Heart right ventricle (tissue), 16 donors: Measurements from ENCODE around the gene CYP2B6. TPM values are rescaled to one million over a fixed set of nuclear protein-coding genes. Genes with fewer than 3 reads are reported as not detected.
"Not testable (repeated sequence)": the region's sequence is repeated elsewhere in the genome, so short reads cannot be mapped to it uniquely, and the experiment has no call there.

ENCODE experiments used
- ATAC-seq, 8 donors: fragments of 200-7000 bp; cut with Tn5 transposase; one replicate each; pipeline ENCODE4 v1.9.1; 2020; ENCODE audit warnings: mild to moderate bottlenecking in 8 of 8, moderate library complexity in 8 of 8, moderate number of reproducible peaks in 1 of 8
- DNase-seq, 2 donors: peaks; one replicate each; pipeline ENCODE4 v3.0.0-alpha.2; 2020
- H3K27ac ChIP-seq, 10 donors: fragments of 200-600 bp; sonication (generic) in 2 of 10; one replicate each; pipeline versions ENCODE4 v1.5.0 to v1.8.0; 2020 to 2022; ENCODE audit warnings: mild to moderate bottlenecking in 3 of 10
- H3K27me3 ChIP-seq, 7 donors: fragments of 200-600 bp; one replicate each; pipeline ENCODE4 v1.8.0; 2021 to 2022; ENCODE audit warnings: mild to moderate bottlenecking in 2 of 7
- H3K36me3 ChIP-seq, 9 donors: fragments of 200-600 bp; sonication (generic) in 1 of 9; one replicate each; pipeline versions ENCODE4 v1.5.0 to v1.8.0; 2020 to 2022; ENCODE audit warnings: mild to moderate bottlenecking in 2 of 9
- H3K4me1 ChIP-seq, 9 donors: fragments of 200-600 bp; sonication (generic) in 1 of 9; one replicate each; pipeline versions ENCODE4 v1.5.0 to v1.8.0; 2020 to 2022; ENCODE audit warnings: mild to moderate bottlenecking in 4 of 9
- H3K4me3 ChIP-seq, 10 donors: fragments of 200-600 bp; sonication (generic) in 2 of 10; one replicate each; pipeline versions ENCODE4 v1.5.0 to v1.8.0; 2020 to 2022; ENCODE audit warnings: mild to moderate bottlenecking in 7 of 10, moderate library complexity in 2 of 10
- H3K9me3 ChIP-seq, 11 donors: fragments of 200-600 bp in 10 of 11; sonication (generic) in 2 of 11; one replicate each; pipeline versions ENCODE4 v1.5.0 to v1.8.0; 2013 to 2022; ENCODE audit warnings: mild to moderate bottlenecking in 2 of 11, control low read depth in 1 of 11, moderate library complexity in 1 of 11
- WGBS, 2 donors: extraction: QIAGEN DNeasy Blood & Tissue Kit; methylation state at CpG; one replicate each; pipeline ENCODE4 v1.1.7; 2013; ENCODE audit warnings: inconsistent platforms in 1 of 2; 5-methylcytosine and 5-hydroxymethylcytosine counted together
- intact Hi-C, 10 donors: fragments of 100-400 bp; cut with DNase I; formaldehyde crosslinking; loops; one replicate each; pipeline versions ENCODE4 v1.11.1 to v1.14.2; 2022
- polyA plus RNA-seq, 2 donors: library from polyadenylated mRNA; stranded (reverse); fragments of 200-250 nt; gene quantifications; one replicate each; pipeline ENCODE4 v1.2.3, GENCODE V29; 2013
- total RNA-seq, 10 donors: library from RNA; stranded (reverse); fragmentation: NEBNext Ultra II Directional in 3 of 10; extraction: Animal tissue kit (Norgen Biotek cat#: 25700) in 3 of 10; gene quantifications; one replicate each; pipeline versions ENCODE4 v1.2.1 to v1.2.4, GENCODE V29; 2021 to 2023
- TF ChIP-seq, protein P1 (sequence below), 9 donors: fragments of 200-600 bp; sonication (generic) in 2 of 9; IDR thresholded peaks; one replicate each; pipeline versions ENCODE4 v1.5.0 to v1.8.0; 2021 to 2022; ENCODE audit warnings: antibody characterized with exemption in 9 of 9, mild to moderate bottlenecking in 5 of 9, moderate library complexity in 1 of 9
- donor health status: Arrhythmogenic right ventricular cardiomyopathy.
- donor health status: ischemic (EF 13 %, LVEDD 7.1; RV severe dilation, severe dysfunction).
- donor health status: healthy with polysubstance abuse.
- donor health status: DM: no; HTN: yes; CAD: no.
- donor health status: DM: no; HTN: no; CAD: no.
- donor health status: ischemic (EF 25% LVEDD 6.9; RV normal size, moderate dysfunction).
- donor health status: ischemic (EF 25% LVEDD 5.7; RV mildly dilated, moderate dysfunction).
- donor health status: healthy.
- donor health status: DM: yes; HTN: yes; CAD: no.
- donor health status: Ischemic cardiomyopathy.
- donor health status: ischemic (EF 35%, LVEDD 5.7; RV mildly dilated, moderate dysfunction).
- donor health status: nonischemic (EF 11% LVEDD 7.7; RV severe dilation, severe dysfunction).
- donor health status: DM: yes; HTN: yes; CAD: no.
- donor health status: PGD.
- donor health status: ischemic (EF 29% LVEDD 5.4; RV normal size, mild dysfunction).
- donor health status: nonischemic (EF 23%, LVEDD 6.1; RV moderate dilation, normal function).

CYP2B6 gene
- total and polyA plus RNA-seq, 12 donors: not detected

GRCh38 chr19:40981591-40981990 is 9.5 kb upstream of the CYP2B6 start:
- Histone ChIP-seq H3K4me3 (no peak overlapping the region), H3K9me3 (no peaks in the 10 kb centered on the region), H3K36me3 (no peaks in the 10 kb centered on the region), H3K27me3 (peaks cover 0 to 39% (median 21%) of the 10 kb centered on the region in 7 donors), H3K4me1 (no peaks in the 10 kb centered on the region), H3K27ac (no peak overlapping the region)
- DNase-seq (no peak), ATAC-seq (no peak)
- intact Hi-C loops: no loop called here
- TF ChIP-seq, protein P1, sequence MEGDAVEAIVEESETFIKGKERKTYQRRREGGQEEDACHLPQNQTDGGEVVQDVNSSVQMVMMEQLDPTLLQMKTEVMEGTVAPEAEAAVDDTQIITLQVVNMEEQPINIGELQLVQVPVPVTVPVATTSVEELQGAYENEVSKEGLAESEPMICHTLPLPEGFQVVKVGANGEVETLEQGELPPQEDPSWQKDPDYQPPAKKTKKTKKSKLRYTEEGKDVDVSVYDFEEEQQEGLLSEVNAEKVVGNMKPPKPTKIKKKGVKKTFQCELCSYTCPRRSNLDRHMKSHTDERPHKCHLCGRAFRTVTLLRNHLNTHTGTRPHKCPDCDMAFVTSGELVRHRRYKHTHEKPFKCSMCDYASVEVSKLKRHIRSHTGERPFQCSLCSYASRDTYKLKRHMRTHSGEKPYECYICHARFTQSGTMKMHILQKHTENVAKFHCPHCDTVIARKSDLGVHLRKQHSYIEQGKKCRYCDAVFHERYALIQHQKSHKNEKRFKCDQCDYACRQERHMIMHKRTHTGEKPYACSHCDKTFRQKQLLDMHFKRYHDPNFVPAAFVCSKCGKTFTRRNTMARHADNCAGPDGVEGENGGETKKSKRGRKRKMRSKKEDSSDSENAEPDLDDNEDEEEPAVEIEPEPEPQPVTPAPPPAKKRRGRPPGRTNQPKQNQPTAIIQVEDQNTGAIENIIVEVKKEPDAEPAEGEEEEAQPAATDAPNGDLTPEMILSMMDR (IDR thresholded peaks at IDR 0.05): no peak
- 36 to 40% methylated on average over 4 of the region's 4 CpGs for WGBS, 2 donors

- Histone ChIP-seq H3K9me3 (peaks cover 0 to 2% (median 0%) of the 10 kb centered on the region in 11 donors), H3K4me3 (no peak overlapping the region), H3K36me3 (no peaks in the 10 kb centered on the region), H3K27ac (no peak overlapping the region), H3K4me1 (no peaks in the 10 kb centered on the region), H3K27me3 (peaks cover 0 to 39% (median 21%) of the 10 kb centered on the region in 7 donors)
- ATAC-seq: no peak
- WGBS, 2 donors: 13 to 17% methylated on average over 3 of the region's 3 CpGs
- DNase-seq: no peak
- TF ChIP-seq, protein P1 (IDR thresholded peaks at IDR 0.05): no peak
- intact Hi-C loops: no loop called here
Observed at GRCh38 chr19:40982594-40983101, 8.4 kb upstream of the CYP2B6 start.

DNA sequence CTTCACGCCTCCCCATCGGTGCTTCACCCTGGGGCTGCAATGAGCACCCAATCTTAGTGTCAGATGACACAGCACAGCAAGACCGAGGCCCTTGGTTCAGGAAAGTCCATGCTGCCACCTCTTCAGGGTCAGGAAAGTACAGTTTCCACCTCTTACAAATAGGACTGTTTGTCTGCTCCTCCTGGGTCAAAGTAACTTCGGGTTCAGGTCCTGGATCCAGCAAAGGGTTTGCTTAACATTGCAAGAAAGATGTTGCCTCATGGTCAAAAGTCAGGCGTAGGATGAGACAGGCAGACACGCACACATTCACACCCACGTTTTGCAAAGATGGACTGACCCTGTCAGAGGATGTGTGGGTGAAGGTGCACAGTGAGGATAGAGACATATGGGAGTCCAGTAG is 1.6 kb upstream of the CYP2B6 start:
- Histone ChIP-seq H3K27ac (no peak overlapping the region), H3K36me3 (no peaks in the 10 kb centered on the region), H3K27me3 (peaks cover 0 to 6% (median 0%) of the 10 kb centered on the region in 7 donors), H3K4me1 (no peaks in the 10 kb centered on the region), H3K4me3 (no peak overlapping the region), H3K9me3 (peaks cover 0 to 12% (median 0%) of the 10 kb centered on the region in 11 donors)
- ATAC-seq (no peak), DNase-seq (no peak)
- 80% methylated on average over 7 of the region's 7 CpGs for WGBS, 2 donors
- TF ChIP-seq, protein P1 (IDR thresholded peaks at IDR 0.05): no peak
- intact Hi-C loops: no loop called here

- no peak for DNase-seq
- Histone ChIP-seq H3K4me1 (no peaks in the 10 kb centered on the region), H3K36me3 (no peaks in the 10 kb centered on the region), H3K4me3 (no peak overlapping the region), H3K27ac (no peak overlapping the region), H3K27me3 (peaks cover 0 to 16% (median 0%) of the 10 kb centered on the region in 7 donors), H3K9me3 (peaks cover 0 to 8% (median 0%) of the 10 kb centered on the region in 11 donors)
- 86% methylated on average over 2 of the region's 2 CpGs for WGBS, 2 donors
- TF ChIP-seq, protein P1 (IDR thresholded peaks at IDR 0.05): no peak
- intact Hi-C loops: no loop called here
- ATAC-seq: no peak
Observed at GRCh38 chr19:40995355-40995754, 4.3 kb downstream of the CYP2B6 start.

DNA sequence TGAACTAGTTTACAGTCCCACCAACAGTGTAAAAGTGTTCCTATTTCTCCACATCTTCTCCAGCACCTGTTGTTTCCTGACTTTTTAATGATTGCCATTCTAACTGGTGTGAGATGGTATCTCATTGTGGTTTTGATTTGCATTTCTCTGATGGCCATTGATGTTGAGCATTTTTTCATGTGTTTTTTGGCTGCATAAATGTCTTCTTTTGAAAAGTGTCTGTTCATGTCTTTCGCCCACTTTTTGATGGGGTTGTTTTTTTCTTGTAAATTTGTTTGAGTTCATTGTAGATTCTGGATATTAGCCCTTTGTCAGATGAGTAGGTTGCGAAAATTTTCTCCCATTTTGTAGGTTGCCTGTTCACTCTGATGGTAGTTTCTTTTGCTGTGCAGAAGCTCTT is 7.9 kb downstream of the CYP2B6 start:
- ATAC-seq, H3K36me3 ChIP-seq, DNase-seq, H3K9me3 ChIP-seq, H3K27ac ChIP-seq, intact Hi-C loops, H3K4me1 ChIP-seq, H3K4me3 ChIP-seq: not testable (repeated sequence)
- peaks cover 0 to 17% (median 4%) of the 10 kb centered on the region in 7 donors for H3K27me3 ChIP-seq
- WGBS, 2 donors: 88 to 100% methylated on average over 1 of the region's 2 CpGs
